ENCODE measurements around the gene AK1.

The AK1 gene

GRCh38 chr9:127907867-127908659 is 30.6 kb upstream of the AK1 start:
- no peak for DNase-seq

GRCh38 chr9:127905788-127906191 is 28.3 kb upstream of the AK1 start:
- DNase-seq, result peak; percentile 55

GRCh38 chr9:127905004-127905728 is 27.7 kb upstream of the AK1 start:
- DNase-seq, result peak; percentile 38

DNA sequence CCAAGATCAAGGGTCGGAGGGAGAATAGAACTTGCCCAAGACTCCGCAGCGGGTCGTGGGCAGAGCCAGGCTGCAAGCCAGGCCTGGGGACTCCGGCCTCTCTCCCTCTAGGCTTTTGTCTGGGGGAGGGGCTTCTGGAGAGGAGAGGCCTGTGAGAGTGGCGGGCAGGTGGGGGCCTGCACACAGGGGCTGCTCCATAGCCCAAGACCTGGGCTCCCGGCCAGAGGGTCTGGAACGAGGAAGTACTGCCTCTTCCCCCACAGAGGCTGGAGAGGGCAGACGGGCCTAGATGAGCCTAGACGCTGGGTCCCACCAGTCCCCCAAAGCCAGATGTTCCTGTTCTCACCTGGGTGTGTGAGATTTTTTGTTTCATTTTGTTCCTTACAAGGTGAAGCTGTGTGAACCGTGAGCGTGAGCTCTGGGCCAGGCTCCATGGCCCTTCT is 27.1 kb upstream of the AK1 start:
- no peak for DNase-seq

- DNase-seq, result peak; percentile 69
Measured at GRCh38 chr9:127903557-127904475, 26.3 kb upstream of the AK1 start.

GRCh38 chr9:127899128-127899943 is 21.9 kb upstream of the AK1 start, which contains the start of gene ST6GALNAC6:
TSS of gene ST6GALNAC6 (minus strand) at chr9:127899603. CDS start at chr9:127897981, 1,622 bp downstream.
- DNase-seq, result peak; percentile 76

DNA sequence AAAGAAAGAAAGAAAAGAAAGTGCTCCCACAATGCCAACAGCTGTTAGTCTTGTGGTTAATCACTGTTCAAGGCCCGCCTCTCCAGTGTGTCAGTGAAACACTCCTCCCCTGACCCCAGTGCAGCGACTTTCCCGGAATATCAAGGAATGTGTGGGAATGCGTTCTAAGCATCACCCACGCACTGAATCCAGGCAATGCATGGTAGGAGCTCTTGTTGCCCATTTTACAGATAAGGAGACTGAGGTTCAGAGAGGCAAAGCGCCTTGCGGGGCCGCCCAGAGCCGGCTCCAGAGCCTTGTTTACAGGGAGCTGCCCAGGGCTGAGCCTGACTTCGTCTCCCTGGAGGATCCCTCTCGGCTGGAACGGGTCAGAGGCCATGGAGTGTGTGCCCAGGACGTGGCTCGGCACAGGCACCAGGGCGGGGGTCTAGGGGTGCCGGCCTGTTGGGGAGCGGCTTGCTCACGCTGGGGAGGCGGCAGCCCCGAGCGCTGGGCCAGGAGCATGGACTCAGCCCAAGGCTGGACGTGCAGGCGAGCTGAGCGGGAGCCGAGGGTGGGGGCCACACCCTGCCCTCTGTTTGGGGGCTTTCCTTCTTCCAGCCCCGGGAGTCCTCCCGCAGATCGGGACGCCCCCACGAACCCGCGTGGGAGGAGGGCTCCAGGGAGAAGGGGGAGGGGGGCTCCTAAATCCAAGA is 21.1 kb upstream of the AK1 start:
- DNase-seq, result no peak

GRCh38 chr9:127897193-127897692 is 19.8 kb upstream of the AK1 start:
- DNase-seq, result no peak

GRCh38 chr9:127896395-127897192 is 19.1 kb upstream of the AK1 start:
- no peak for DNase-seq

GRCh38 chr9:127895811-127896210 is 18.3 kb upstream of the AK1 start:
- no peak for DNase-seq

DNA sequence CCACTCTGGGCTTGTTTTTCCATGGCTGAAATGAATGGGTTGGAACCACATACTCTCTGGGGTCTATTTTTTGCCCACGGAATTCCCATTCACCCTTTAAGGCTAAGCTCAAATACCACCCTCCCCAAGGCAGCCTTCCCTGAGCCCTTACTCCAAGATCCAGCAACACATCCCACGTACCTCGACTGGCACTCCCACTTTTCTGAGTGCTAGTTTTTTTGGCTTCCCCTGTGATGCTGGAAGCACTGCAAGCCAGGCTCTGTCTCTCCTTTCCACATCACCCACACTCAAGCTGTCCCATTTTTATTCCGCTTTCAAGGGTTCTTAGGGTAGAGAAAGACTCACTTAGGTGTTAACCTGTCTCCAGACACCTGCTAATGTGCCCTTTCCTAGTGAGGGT is 15.9 kb upstream of the AK1 start:
- DNase-seq, result no peak

- DNase-seq, result no peak
Measured at GRCh38 chr9:127892831-127893230, 15.4 kb upstream of the AK1 start.

DNA sequence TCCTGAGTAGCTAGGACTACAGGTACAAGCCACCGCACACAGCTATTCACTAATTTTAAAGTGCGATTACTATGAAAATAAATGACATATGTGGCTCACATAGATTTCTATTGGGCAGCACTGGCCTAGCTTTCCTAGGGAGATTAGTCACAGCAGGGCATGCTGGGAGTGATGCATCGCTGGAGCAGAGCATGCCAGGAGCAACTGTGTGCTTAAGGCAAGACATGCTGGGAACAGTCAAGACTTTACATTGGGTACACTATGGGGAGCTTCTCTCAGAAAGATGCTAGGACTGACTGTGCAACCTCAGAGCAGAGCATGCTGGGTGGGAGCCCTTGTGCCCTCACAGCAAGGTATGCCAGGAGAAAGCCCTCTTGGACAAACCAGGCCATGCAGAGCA is 12.6 kb upstream of the AK1 start:
- no peak for DNase-seq

DNA sequence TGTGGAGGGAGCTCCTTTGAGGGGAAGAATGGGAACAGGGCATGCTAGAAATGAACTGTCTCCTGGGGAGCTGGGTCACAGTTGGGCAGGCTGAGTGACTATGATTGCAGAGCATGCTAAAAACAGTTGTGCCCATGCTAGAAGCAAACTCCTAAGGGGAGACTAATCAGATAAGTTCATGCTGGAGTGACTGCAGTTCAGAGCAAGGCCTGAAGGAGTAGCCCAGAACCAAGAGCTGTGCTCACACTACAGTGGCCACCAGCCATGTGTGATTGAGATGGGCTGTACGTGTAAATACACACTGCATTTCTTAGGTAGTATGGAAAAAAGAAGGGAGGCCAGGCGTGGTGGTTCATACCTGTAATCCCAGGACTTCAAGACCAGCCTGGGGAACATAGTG is 10.3 kb upstream of the AK1 start:
- no peak for DNase-seq

DNA sequence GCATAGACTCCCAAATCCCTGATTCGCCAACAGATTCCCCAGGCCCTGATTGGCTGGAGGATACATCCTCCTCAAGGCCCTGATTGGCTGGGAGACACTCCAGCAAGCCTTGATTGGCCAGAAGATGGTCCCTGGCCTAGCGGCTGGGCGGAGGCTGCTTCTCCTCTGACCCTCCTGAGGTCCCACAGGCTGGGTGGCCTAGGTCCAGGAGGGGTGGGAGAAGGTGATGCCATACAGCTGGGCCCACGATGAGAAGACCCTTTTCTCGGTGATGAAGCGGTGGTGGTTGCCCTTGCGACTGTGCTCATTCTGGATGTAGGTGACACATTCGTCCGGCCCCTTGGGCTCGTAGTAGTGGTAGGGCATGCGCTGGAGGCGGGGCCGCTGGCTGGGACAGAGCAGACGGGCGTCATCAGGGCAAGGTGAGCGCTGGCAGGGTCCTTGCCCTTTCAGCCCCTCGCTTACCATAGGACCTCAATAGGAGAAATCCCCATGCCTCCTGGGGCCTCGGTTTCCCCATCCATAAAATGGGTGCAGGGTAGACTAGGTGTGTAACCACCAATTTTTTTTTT is 9.0 kb upstream of the AK1 start:
- DNase-seq, result no peak

GRCh38 chr9:127885508-127886281 is 8.2 kb upstream of the AK1 start:
- DNase-seq, result no peak

DNA sequence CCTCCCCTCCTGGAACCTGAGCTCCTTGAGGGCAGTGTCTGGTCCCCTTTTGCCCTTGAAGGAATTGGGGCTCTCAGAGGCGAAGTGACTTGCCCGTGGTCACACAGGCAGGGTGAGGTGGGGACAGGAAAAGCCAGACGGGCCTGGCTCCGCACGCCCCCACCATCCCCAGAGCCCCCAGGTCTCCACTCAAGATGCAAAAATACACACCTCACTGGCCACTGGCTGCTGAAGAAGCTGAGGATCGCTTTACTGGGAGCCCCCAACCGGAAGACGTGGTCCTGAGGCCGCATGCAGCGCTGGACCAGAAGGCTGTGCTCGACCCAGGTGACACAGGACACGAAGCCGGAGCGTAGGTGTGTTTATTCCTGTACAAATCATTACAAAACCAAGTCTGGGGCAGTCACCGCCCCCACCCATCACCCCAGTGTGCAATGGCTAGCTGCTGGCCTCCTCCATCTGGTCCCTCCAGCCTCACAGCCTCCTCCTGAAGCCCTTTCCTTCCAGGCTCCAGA is 7.6 kb upstream of the AK1 start:
- DNase-seq, result no peak

GRCh38 chr9:127884427-127884911 is 7.0 kb upstream of the AK1 start:
- no peak for DNase-seq

DNA sequence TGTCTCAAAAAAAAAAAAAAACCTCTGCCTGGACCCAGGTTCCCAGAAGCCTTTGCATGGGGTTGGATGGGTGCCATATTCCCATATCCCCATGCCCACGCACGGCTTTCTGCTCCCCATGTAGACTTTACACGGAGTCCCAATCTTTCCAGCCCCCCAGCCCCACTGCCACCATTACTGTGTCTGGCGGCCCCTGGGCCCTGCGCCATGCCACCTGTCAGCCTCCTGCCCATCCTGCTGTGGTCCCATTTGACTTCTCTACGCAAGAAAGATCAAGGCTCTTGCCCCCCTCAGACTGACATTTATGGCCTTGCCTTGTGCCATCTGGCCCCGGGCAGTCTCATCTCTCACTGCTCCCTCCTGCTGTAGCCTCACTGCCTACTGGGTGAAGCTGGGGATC is 6.5 kb upstream of the AK1 start:
- no peak for DNase-seq
